GM23338 (cell line): ENCODE results near the gene SART3. TPM values are rescaled to one million over a fixed set of nuclear protein-coding genes. Genes with fewer than 3 reads are reported as not detected.

Experiments used
- ATAC-seq: fragments of 200-7000 bp; cut with Tn5 transposase; 3 replicates; pipeline ENCODE4 v1.9.1; 2020
- DNase-seq: peaks from one replicate; pipeline ENCODE4 v3.0.0-alpha.2; 2015; ENCODE audit warnings: low spot score
- H2AFZ ChIP-seq: fragments of 200-600 bp; sonication (generic); 2 replicates; pipeline ENCODE4 v1.8.0; 2016; ENCODE audit warnings: antibody characterized with exemption, mild to moderate bottlenecking, moderate library complexity
- H3F3A ChIP-seq: fragments of 200-600 bp; sonication (generic); replicated peaks from 2 replicates; pipeline ENCODE4 v1.8.0; 2017; ENCODE audit warnings: antibody characterized with exemption, mixed run types, low read depth
- H3K27ac ChIP-seq: fragments of 200-600 bp; sonication (generic); 2 replicates; pipeline ENCODE4 v1.6.1; 2016; ENCODE audit warnings: low read depth
- H3K27me3 ChIP-seq: fragments of 200-600 bp; sonication (generic); 2 replicates; pipeline ENCODE4 v1.8.0; 2016; ENCODE audit warnings: mild to moderate bottlenecking, mixed run types, moderate library complexity; ENCODE audit not compliant: insufficient read depth
- H3K36me3 ChIP-seq: fragments of 200-600 bp; sonication (generic); 2 replicates; pipeline ENCODE4 v1.8.0; 2016; ENCODE audit warnings: mild to moderate bottlenecking; ENCODE audit not compliant: insufficient read depth
- H3K4me1 ChIP-seq: fragments of 200-600 bp; sonication (generic); 2 replicates; pipeline ENCODE4 v1.8.0; 2016; ENCODE audit warnings: mild to moderate bottlenecking, moderate library complexity; ENCODE audit not compliant: insufficient read depth
- H3K4me2 ChIP-seq: fragments of 200-600 bp; sonication (generic); 2 replicates; pipeline ENCODE4 v1.7.1; 2017; ENCODE audit warnings: mixed run types
- H3K4me3 ChIP-seq: fragments of 200-600 bp; sonication (generic); 2 replicates; pipeline ENCODE4 v1.6.1; 2016; ENCODE audit warnings: mixed run types
- H3K79me2 ChIP-seq: fragments of 200-600 bp; sonication (generic); replicated peaks from 2 replicates; pipeline ENCODE4 v1.8.0; 2017; ENCODE audit warnings: mild to moderate bottlenecking; ENCODE audit not compliant: insufficient read depth
- H3K9me2 ChIP-seq: fragments of 200-600 bp; sonication (generic); 2 replicates; pipeline ENCODE4 v1.8.0; 2017; ENCODE audit not compliant: insufficient read depth
- H4K20me1 ChIP-seq: fragments of 200-600 bp; sonication (generic); replicated peaks from 2 replicates; pipeline ENCODE4 v1.8.0; 2017; ENCODE audit warnings: mild to moderate bottlenecking; ENCODE audit not compliant: insufficient read depth
- H3K27ac Mint-ChIP-seq: 2 replicates; pipeline ENCODE4 v1.8.0; 2020; ENCODE audit warnings: inconsistent platforms, mild to moderate bottlenecking, moderate library complexity, mixed read lengths
- H3K27me3 Mint-ChIP-seq: 3 replicates; pipeline ENCODE4 v1.8.0; 2022; ENCODE audit warnings: low read depth, mild to moderate bottlenecking, moderate library complexity, mixed read lengths, inconsistent platforms; ENCODE audit not compliant: insufficient read depth, poor library complexity
- H3K36me3 Mint-ChIP-seq: 3 replicates; pipeline ENCODE4 v1.8.0; 2021; ENCODE audit warnings: low read depth, mild to moderate bottlenecking, inconsistent platforms, moderate library complexity, mixed read lengths
- H3K4me1 Mint-ChIP-seq: 3 replicates; pipeline ENCODE4 v1.8.0; 2020; ENCODE audit warnings: mild to moderate bottlenecking, inconsistent platforms, mixed read lengths
- H3K4me3 Mint-ChIP-seq: 3 replicates; pipeline ENCODE4 v1.8.0; 2021; ENCODE audit warnings: moderate library complexity, mild to moderate bottlenecking, inconsistent platforms, mixed read lengths
- H3K9me3 Mint-ChIP-seq: 3 replicates; pipeline ENCODE4 v1.8.0; 2020; ENCODE audit warnings: moderate library complexity, mild to moderate bottlenecking, inconsistent platforms, mixed read lengths
- CREB1 ChIP-seq: fragments of 250-450 bp; sonication (Bioruptor Pico); IDR thresholded peaks from 2 replicates; pipeline ENCODE4 v1.5.0; 2020; ENCODE audit warnings: low read depth, mild to moderate bottlenecking, moderate library complexity
- CTCF ChIP-seq, 2 experiments: fragments of 200-600 bp in 1 of 2; sonication (generic) in 1 of 2; conservative IDR thresholded peaks; 2 replicates each; pipeline versions ENCODE4 v1.5.1 to v1.6.1; 2016 to 2017; ENCODE audit warnings: antibody characterized with exemption in 2 of 2, low read depth in 2 of 2, mild to moderate bottlenecking in 2 of 2, moderate library complexity in 1 of 2
- ETS1 ChIP-seq: IDR thresholded peaks from 2 replicates; pipeline ENCODE4 v1.6.1; 2016; ENCODE audit warnings: antibody characterized with exemption
- EZH2 ChIP-seq: fragments of 200-600 bp; sonication (generic); IDR thresholded peaks from one replicate; pipeline ENCODE4 v1.8.0; 2017; ENCODE audit warnings: antibody characterized with exemption, mild to moderate bottlenecking, low read depth; ENCODE audit not compliant: unreplicated experiment
- EZH2phosphoT487 ChIP-seq: fragments of 200-600 bp; sonication (generic); IDR thresholded peaks from one replicate; pipeline ENCODE4 v1.8.1; 2018; ENCODE audit warnings: antibody characterized with exemption; ENCODE audit not compliant: unreplicated experiment
- JUNB ChIP-seq: IDR thresholded peaks from one replicate; pipeline ENCODE4 v1.6.1; 2016; ENCODE audit warnings: antibody characterized with exemption; ENCODE audit not compliant: unreplicated experiment
- NANOG ChIP-seq: IDR thresholded peaks from 2 replicates; pipeline ENCODE4 v1.6.1; 2016; ENCODE audit warnings: antibody characterized with exemption, borderline replicate concordance
- POLR2AphosphoS5 ChIP-seq: IDR thresholded peaks from 2 replicates; pipeline ENCODE4 v1.6.1; 2016; ENCODE audit warnings: antibody characterized with exemption, low read depth
- REST ChIP-seq: IDR thresholded peaks from one replicate; pipeline ENCODE4 v1.6.1; 2018; ENCODE audit warnings: antibody characterized with exemption; ENCODE audit not compliant: unreplicated experiment
- STAT1 ChIP-seq: IDR thresholded peaks from one replicate; pipeline ENCODE4 v1.6.1; 2016; ENCODE audit warnings: antibody characterized with exemption; ENCODE audit not compliant: unreplicated experiment
- ZNF114 ChIP-seq: fragments of 250-450 bp; sonication (Bioruptor Pico); IDR thresholded peaks from 2 replicates; pipeline ENCODE4 v1.5.0; 2020; ENCODE audit warnings: mild to moderate bottlenecking, moderate library complexity
- ZNF331 ChIP-seq: fragments of 250-450 bp; sonication (Bioruptor Pico); IDR thresholded peaks from 2 replicates; pipeline ENCODE4 v1.5.0; 2020; ENCODE audit warnings: low read depth, mild to moderate bottlenecking, moderate library complexity
- ZNF462 ChIP-seq: fragments of 250-450 bp; sonication (Bioruptor Pico); IDR thresholded peaks from 2 replicates; pipeline ENCODE4 v1.5.0; 2020; ENCODE audit warnings: mild to moderate bottlenecking, moderate library complexity
- polyA plus RNA-seq: library from polyadenylated mRNA; unstranded; fragments of >200 nt; fragmentation: Nextera tagmentation; extraction: Ambion mirVana; gene quantifications from 2 replicates; pipeline ENCODE4 v1.2.1, GENCODE V29; 2016
- total RNA-seq: library from RNA; depleted of rRNA; stranded (reverse); fragments of >200 nt; shearing (Covaris generic); gene quantifications from 2 replicates; pipeline ENCODE4 v1.2.3, GENCODE V29; 2014

SART3 gene
- total and polyA plus RNA-seq, 2 experiments from 2014 or later: 49.8 to 112 TPM

- no peaks in the 10 kb centered on the region for H3K9me3 Mint-ChIP-seq
- Histone ChIP-seq H3K4me2 (no peak overlapping the region), H3K27me3 (no peaks in the 10 kb centered on the region), H3K4me1 (peaks cover 6% of the 10 kb centered on the region; the same call in 1 of the 2 replicates), H3K4me3 (no peak overlapping the region), H3K9me2 (peaks cover 7% of the 10 kb centered on the region), H3K27ac (no peak overlapping the region), H3F3A (no peaks in the 10 kb centered on the region), H3K36me3 (no peaks in the 10 kb centered on the region), H2AFZ (no peak overlapping the region), H3K79me2 (no peaks in the 10 kb centered on the region), H4K20me1 (no peaks in the 10 kb centered on the region)
- no peak overlapping the region for H3K27ac Mint-ChIP-seq
- H3K36me3 Mint-ChIP-seq: no peaks in the 10 kb centered on the region
- no peak overlapping the region for H3K4me3 Mint-ChIP-seq
- peaks cover 2% of the 10 kb centered on the region for H3K27me3 Mint-ChIP-seq
- TF ChIP-seq NANOG (no peak), EZH2phosphoT487 (no peak), ZNF462 (no peak), CREB1 (CRISPR knock-in tag) (no peak), ETS1 (no peak), EZH2 (no peak), REST (no peak), POLR2AphosphoS5 (no peak), JUNB (no peak), STAT1 (no peak), ZNF114 (CRISPR knock-in tag) (no peak), ZNF331 (CRISPR knock-in tag) (no peak), CTCF (conservative IDR thresholded peaks at IDR 0.05; ENCODE audit: low read depth in 2 of 2) (no peak)
- DNase-seq: no peak
- ATAC-seq: no peak
- H3K4me1 Mint-ChIP-seq: peaks cover 10% of the 10 kb centered on the region
These were observed 82.3 kb downstream of the SART3 start for GRCh38 chr12:108478611-108479206.
